ENCODE results near the gene STEAP1B.
"Not testable (repeated sequence)": the region's sequence is repeated elsewhere in the genome, so short reads cannot be mapped to it uniquely, and the experiment has no call there.

STEAP1B gene

GRCh38 chr7:22496296-22496888 is 3.6 kb downstream of the STEAP1B start:
- DNase-seq = not testable (repeated sequence)

- DNase-seq = not testable (repeated sequence)
Observed at GRCh38 chr7:22493160-22493925, 6.6 kb downstream of the STEAP1B start.

GRCh38 chr7:22488643-22489462 is 11.1 kb downstream of the STEAP1B start:
- DNase-seq = peak; percentile 57 to 63

- no peak for DNase-seq
Observed at GRCh38 chr7:22487978-22488642, 11.9 kb downstream of the STEAP1B start.

GRCh38 chr7:22486597-22486996 is 13.4 kb downstream of the STEAP1B start:
- DNase-seq = no peak

- DNase-seq = no peak
Observed at GRCh38 chr7:22485189-22485588, 14.8 kb downstream of the STEAP1B start.

- no peak for DNase-seq
Observed at GRCh38 chr7:22482503-22482902, 17.5 kb downstream of the STEAP1B start.

GRCh38 chr7:22481726-22482125 is 18.3 kb downstream of the STEAP1B start:
- DNase-seq = no peak

- no peak for DNase-seq
Observed at GRCh38 chr7:22480523-22481075, 19.4 kb downstream of the STEAP1B start.

GRCh38 chr7:22477876-22478450 is 22.0 kb downstream of the STEAP1B start:
- no peak for DNase-seq

- DNase-seq = no peak
Observed at GRCh38 chr7:22477262-22477661, 22.7 kb downstream of the STEAP1B start.

GRCh38 chr7:22476824-22477223 is 23.2 kb downstream of the STEAP1B start:
- DNase-seq = no peak

- no peak for DNase-seq
Observed at GRCh38 chr7:22474645-22475044, 25.3 kb downstream of the STEAP1B start.

- no peak for DNase-seq
Observed at GRCh38 chr7:22470981-22471380, 29.0 kb downstream of the STEAP1B start.

- no peak for DNase-seq
Observed at GRCh38 chr7:22469371-22470143, 30.4 kb downstream of the STEAP1B start.

GRCh38 chr7:22468609-22469008 is 31.4 kb downstream of the STEAP1B start:
- no peak for DNase-seq

- DNase-seq = no peak
Observed at GRCh38 chr7:22464299-22464698, 35.7 kb downstream of the STEAP1B start.

- no peak for DNase-seq
Observed at GRCh38 chr7:22460363-22460988, 39.5 kb downstream of the STEAP1B start.

GRCh38 chr7:22457471-22457870 is 42.5 kb downstream of the STEAP1B start:
- no peak for DNase-seq

GRCh38 chr7:22454446-22454845 is 45.5 kb downstream of the STEAP1B start:
- no peak for DNase-seq

- DNase-seq = no peak
Observed at GRCh38 chr7:22452960-22453558, 46.9 kb downstream of the STEAP1B start.

Measured in CD4-positive, alpha-beta T cell treated with Interleukin-4 for 1 hour (primary cell).